ENCODE measurements around the gene EIF3J. TPM values are rescaled to one million over a fixed set of nuclear protein-coding genes. Genes with fewer than 3 reads are reported as not detected.
"Not testable (repeated sequence)": the region's sequence is repeated elsewhere in the genome, so short reads cannot be mapped to it uniquely, and the experiment has no call there.

EIF3J gene
- total RNA-seq, 2 donors from 2014 or later: 89.1 to 121 TPM

GRCh38 chr15:44532275-44532674, 4.7 kb upstream of the EIF3J start:
- not testable (repeated sequence) for H3K4me3 Mint-ChIP-seq; DNase-seq (ENCODE audit: low spot score); ATAC-seq; H3K27me3 Mint-ChIP-seq; H3K36me3 Mint-ChIP-seq; H3K9me3 Mint-ChIP-seq; H3K27ac Mint-ChIP-seq
- peaks cover 14 to 18% of the 10 kb centered on the region in 2 donors for H3K4me1 Mint-ChIP-seq (ENCODE audit: low read depth in 2 of 2)

- Mint-ChIP-seq H3K9me3 (no peaks in the 10 kb centered on the region), H3K27me3 (no peaks in the 10 kb centered on the region), H3K27ac (no peak overlapping the region), H3K4me1 (ENCODE audit: low read depth in 2 of 2) (peaks cover 15 to 18% of the 10 kb centered on the region in 2 donors), H3K4me3 (no peak overlapping the region), H3K36me3 (peaks cover 1% of the 10 kb centered on the region)
- DNase-seq (ENCODE audit: low spot score) (no peak), ATAC-seq (no peak)
These were observed 4.3 kb upstream of the EIF3J start for GRCh38 chr15:44532689-44533088.

- no peaks in the 10 kb centered on the region for H3K27me3 Mint-ChIP-seq
- no peaks in the 10 kb centered on the region for H3K9me3 Mint-ChIP-seq
- ATAC-seq (no peak), DNase-seq (ENCODE audit: low spot score) (no peak)
- H3K4me1 Mint-ChIP-seq (ENCODE audit: low read depth in 2 of 2): peaks cover 26 to 29% of the 10 kb centered on the region in 2 donors
- H3K27ac Mint-ChIP-seq: peak overlapping the region; percentile 84 to 97
- H3K36me3 Mint-ChIP-seq: peaks cover 13% of the 10 kb centered on the region
- peak overlapping the region; percentile 90 for H3K4me3 Mint-ChIP-seq
These were observed 1.9 kb upstream of the EIF3J start for GRCh38 chr15:44535092-44535491.

GRCh38 chr15:44535523-44536301, 1.2 kb upstream of the EIF3J start:
- Mint-ChIP-seq H3K9me3 (no peaks in the 10 kb centered on the region), H3K27me3 (no peaks in the 10 kb centered on the region), H3K36me3 (peaks cover 13% of the 10 kb centered on the region), H3K4me1 (ENCODE audit: low read depth in 2 of 2) (peaks cover 32% of the 10 kb centered on the region in 2 donors), H3K27ac (peak overlapping the region; percentile 84 to 97), H3K4me3 (peak overlapping the region; percentile 90)
- no peak for ATAC-seq
- DNase-seq (ENCODE audit: low spot score): no peak

GRCh38 chr15:44536302-44536961, 515 bp upstream of the EIF3J start:
- H3K27me3 Mint-ChIP-seq: no peaks in the 10 kb centered on the region
- peak overlapping the region; percentile 84 to 97 for H3K27ac Mint-ChIP-seq
- H3K36me3 Mint-ChIP-seq: peaks cover 19% of the 10 kb centered on the region
- DNase-seq (ENCODE audit: low spot score): peak; percentile 90
- peak overlapping the region; percentile 90 for H3K4me3 Mint-ChIP-seq
- peak; percentile 81 to 87 for ATAC-seq
- peaks cover 38 to 39% of the 10 kb centered on the region in 2 donors for H3K4me1 Mint-ChIP-seq (ENCODE audit: low read depth in 2 of 2)
- H3K9me3 Mint-ChIP-seq: no peaks in the 10 kb centered on the region

- ATAC-seq: no peak
- peaks cover 46 to 50% of the 10 kb centered on the region in 2 donors for H3K4me1 Mint-ChIP-seq (ENCODE audit: low read depth in 2 of 2)
These were observed 841 bp downstream of the EIF3J start for GRCh38 chr15:44537735-44538240.

GRCh38 chr15:44541282-44541958, 4.5 kb downstream of the EIF3J start:
- DNase-seq (ENCODE audit: low spot score): no peak
- Mint-ChIP-seq H3K9me3 (no peaks in the 10 kb centered on the region), H3K27me3 (no peaks in the 10 kb centered on the region), H3K4me3 (peak overlapping the region; percentile 25), H3K4me1 (ENCODE audit: low read depth in 2 of 2) (peaks cover 51 to 55% of the 10 kb centered on the region in 2 donors), H3K27ac (peak overlapping the region; percentile 36 to 37), H3K36me3 (peaks cover 25% of the 10 kb centered on the region)
- ATAC-seq: no peak

More at GRCh38 chr15:44537735-44538240, 841 bp downstream of the EIF3J start:
- DNase-seq (ENCODE audit: low spot score): no peak
- Mint-ChIP-seq H3K36me3 (peaks cover 25% of the 10 kb centered on the region), H3K27me3 (no peaks in the 10 kb centered on the region), H3K4me3 (peak overlapping the region; percentile 90), H3K9me3 (no peaks in the 10 kb centered on the region), H3K27ac (peak overlapping the region; percentile 84 to 97)

- Mint-ChIP-seq H3K36me3 (peaks cover 25% of the 10 kb centered on the region), H3K9me3 (no peaks in the 10 kb centered on the region), H3K27me3 (no peaks in the 10 kb centered on the region), H3K4me3 (peak overlapping the region; percentile 22), H3K4me1 (ENCODE audit: low read depth in 2 of 2) (peaks cover 50 to 59% of the 10 kb centered on the region in 2 donors), H3K27ac (peak overlapping the region; percentile 37 to 57)
- DNase-seq (ENCODE audit: low spot score) (no peak), ATAC-seq (no peak)
These were observed 5.6 kb downstream of the EIF3J start for GRCh38 chr15:44542596-44542995.

- DNase-seq (ENCODE audit: low spot score); H3K27me3 Mint-ChIP-seq; ATAC-seq; H3K4me3 Mint-ChIP-seq; H3K9me3 Mint-ChIP-seq: not testable (repeated sequence)
- peak overlapping the region in 1 of 2 donors; percentile 45 for H3K27ac Mint-ChIP-seq
- H3K4me1 Mint-ChIP-seq (ENCODE audit: low read depth in 2 of 2): peaks cover 42 to 47% of the 10 kb centered on the region in 2 donors
- H3K36me3 Mint-ChIP-seq: peaks cover 12% of the 10 kb centered on the region
These were observed 7.8 kb downstream of the EIF3J start for GRCh38 chr15:44544745-44545144.

- Mint-ChIP-seq H3K27ac (peak overlapping the region; percentile 85 to 94), H3K9me3 (no peaks in the 10 kb centered on the region), H3K4me3 (peak overlapping the region; percentile 84), H3K27me3 (no peaks in the 10 kb centered on the region), H3K36me3 (peaks cover 17% of the 10 kb centered on the region), H3K4me1 (ENCODE audit: low read depth in 2 of 2) (peaks cover 32 to 46% of the 10 kb centered on the region in 2 donors)
- DNase-seq (ENCODE audit: low spot score): no peak
- peak; percentile 96 to 97 for ATAC-seq
These were observed 9.2 kb downstream of the EIF3J start for GRCh38 chr15:44545913-44546802.

GRCh38 chr15:44549152-44549551, 12.2 kb downstream of the EIF3J start:
- ATAC-seq; H3K4me3 Mint-ChIP-seq; H3K27me3 Mint-ChIP-seq; DNase-seq (ENCODE audit: low spot score); H3K9me3 Mint-ChIP-seq: not testable (repeated sequence)
- Mint-ChIP-seq H3K4me1 (ENCODE audit: low read depth in 2 of 2) (peaks cover 13 to 23% of the 10 kb centered on the region in 2 donors), H3K27ac (peak overlapping the region in 1 of 2 donors; percentile 41), H3K36me3 (peaks cover 10% of the 10 kb centered on the region)

- Mint-ChIP-seq H3K27me3 (no peaks in the 10 kb centered on the region), H3K4me3 (no peak overlapping the region), H3K9me3 (no peaks in the 10 kb centered on the region), H3K4me1 (ENCODE audit: low read depth in 2 of 2) (peaks cover 17 to 23% of the 10 kb centered on the region in 2 donors), H3K27ac (no peak overlapping the region), H3K36me3 (peaks cover 10% of the 10 kb centered on the region)
- ATAC-seq (no peak), DNase-seq (ENCODE audit: low spot score) (no peak)
These were observed 13.3 kb downstream of the EIF3J start for GRCh38 chr15:44550256-44550655.

GRCh38 chr15:44550734-44551133, 13.8 kb downstream of the EIF3J start:
- peak overlapping the region in 1 of 2 donors; percentile 67 for H3K27ac Mint-ChIP-seq
- peaks cover 10% of the 10 kb centered on the region for H3K36me3 Mint-ChIP-seq
- H3K9me3 Mint-ChIP-seq: no peaks in the 10 kb centered on the region

More at GRCh38 chr15:44550734-44551133, 13.8 kb downstream of the EIF3J start:
- ATAC-seq: no peak
- no peaks in the 10 kb centered on the region for H3K27me3 Mint-ChIP-seq
- no peak for DNase-seq (ENCODE audit: low spot score)
- peaks cover 18 to 22% of the 10 kb centered on the region in 2 donors for H3K4me1 Mint-ChIP-seq (ENCODE audit: low read depth in 2 of 2)
- H3K4me3 Mint-ChIP-seq: no peak overlapping the region
